DMS 273 treated with DMSO at 0.1 percent for 48 hours (cell line): ENCODE results near the gene PCMTD2.

ENCODE experiments used
- DNase-seq: peaks from one replicate; lab custom pipeline; 2025; lab: John Stamatoyannopoulos, UW

The PCMTD2 gene

DNA sequence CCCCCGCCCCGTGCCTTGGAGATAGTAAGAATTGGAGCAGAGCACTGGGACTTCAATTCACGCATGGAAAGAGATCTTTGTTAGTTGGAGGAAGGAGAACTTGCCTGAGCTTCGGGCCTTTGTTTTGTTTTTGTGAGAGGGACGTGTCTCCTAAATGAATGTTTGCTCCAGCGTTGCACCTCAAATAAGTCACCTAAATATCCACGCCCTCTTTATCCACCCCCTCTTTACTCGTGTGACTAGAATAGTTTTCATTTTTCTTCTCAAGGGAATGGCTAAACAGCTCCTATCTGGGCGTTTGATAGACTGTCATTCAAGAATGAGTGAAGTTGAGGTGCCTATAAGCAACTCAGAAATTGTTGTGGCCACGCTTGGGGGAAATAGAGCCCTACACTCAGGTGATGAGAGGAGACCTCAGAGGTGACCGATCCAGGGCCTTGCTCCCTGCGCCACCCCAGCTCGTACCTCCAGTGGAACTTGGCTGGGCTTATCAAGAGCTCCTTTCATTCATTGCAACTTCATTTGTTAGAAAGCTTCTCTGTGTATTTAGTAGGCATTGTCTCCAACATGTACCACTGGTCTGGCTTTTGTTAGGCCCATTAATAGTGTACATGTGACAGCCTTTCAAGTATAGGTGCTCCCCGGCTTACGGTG, 861 bp downstream of the PCMTD2 start:
- DNase-seq, result no peak

DNA sequence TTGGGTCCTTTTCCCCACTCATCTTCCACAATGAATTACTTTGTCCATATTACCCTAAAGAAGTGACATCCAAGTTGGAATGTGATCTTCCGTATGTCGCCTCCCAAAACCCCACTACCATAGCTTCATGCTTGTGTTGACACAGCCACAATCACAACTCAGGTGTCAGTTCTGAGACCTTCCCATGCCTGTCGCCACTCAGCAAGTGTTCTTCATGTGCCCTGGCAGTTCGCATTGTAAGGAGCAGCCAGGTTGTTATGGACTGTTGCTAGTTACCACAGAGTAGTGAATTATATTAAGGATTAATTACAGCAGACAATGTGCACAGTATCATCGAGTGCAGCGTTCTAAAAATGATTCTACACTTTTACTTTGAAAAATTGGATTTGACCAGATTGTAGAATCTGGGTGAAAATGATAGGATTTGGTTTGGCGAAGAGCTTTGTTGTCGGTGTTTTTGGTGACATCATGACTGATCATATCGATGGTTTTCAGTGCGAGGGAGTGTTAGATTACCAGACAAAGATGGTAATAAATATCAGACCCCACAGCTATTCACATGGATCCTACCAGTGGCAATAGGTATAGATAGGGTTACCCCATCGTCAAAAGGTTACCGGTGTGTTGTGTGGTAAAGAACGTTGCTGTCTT, 1.7 kb downstream of the PCMTD2 start:
- DNase-seq, result no peak

DNA sequence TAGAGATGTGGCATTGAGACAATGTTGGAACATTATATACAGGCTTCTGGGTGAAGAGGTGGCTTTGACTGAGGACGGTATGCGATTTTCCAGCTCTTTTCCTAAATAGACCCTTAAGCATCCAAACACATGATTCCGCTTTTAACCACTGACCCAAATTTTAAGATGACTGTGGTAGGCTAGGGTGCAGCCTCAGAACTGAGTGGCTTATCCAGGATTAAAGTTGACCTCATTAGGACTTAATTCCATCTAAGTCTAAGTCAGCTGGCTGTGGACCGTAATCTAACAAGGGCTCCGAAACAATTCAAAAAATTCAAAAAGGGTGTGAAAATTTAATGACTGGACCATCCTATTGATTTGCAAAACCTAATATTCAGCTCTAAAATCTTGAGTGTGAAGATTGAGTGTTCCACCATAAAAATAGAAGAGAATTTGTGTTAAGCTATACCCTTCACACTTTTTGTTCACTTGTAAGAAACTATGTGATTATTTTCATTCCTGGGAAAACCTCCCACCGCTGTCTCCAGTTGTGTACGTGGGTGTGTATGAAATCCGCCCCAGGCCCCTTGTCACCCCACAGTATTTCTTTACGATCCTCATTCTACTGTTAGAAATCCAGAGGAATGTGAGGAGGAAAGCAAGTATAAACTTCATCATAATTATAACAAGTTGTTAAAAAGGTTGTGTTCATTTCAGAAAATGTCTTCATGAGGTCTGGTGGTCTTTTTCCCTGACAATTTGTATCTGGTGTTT, 2.7 kb downstream of the PCMTD2 start:
- DNase-seq, result no peak

DNA sequence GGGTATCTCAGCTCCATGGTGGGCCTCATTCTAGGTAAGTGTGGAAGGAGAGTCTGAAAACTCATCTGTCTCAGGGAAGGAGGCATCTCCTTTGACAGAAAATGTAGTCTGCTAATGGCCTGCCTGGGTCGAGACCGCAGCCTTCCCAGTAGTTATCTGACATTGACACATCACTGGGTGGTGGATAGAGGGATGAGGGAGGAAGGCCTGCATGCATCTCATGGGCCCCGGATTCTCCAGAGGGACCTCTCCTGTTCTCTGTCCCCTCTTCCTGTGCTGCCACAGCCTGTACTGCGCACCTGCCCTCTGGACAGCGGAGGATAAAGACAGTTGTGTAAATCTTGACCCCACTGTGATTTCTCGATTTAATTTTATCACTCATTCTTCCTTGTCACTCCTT, 4.7 kb downstream of the PCMTD2 start:
- DNase-seq, result no peak

GRCh38 chr20:64261138-64261537, 5.6 kb downstream of the PCMTD2 start:
- DNase-seq, result no peak

DNA sequence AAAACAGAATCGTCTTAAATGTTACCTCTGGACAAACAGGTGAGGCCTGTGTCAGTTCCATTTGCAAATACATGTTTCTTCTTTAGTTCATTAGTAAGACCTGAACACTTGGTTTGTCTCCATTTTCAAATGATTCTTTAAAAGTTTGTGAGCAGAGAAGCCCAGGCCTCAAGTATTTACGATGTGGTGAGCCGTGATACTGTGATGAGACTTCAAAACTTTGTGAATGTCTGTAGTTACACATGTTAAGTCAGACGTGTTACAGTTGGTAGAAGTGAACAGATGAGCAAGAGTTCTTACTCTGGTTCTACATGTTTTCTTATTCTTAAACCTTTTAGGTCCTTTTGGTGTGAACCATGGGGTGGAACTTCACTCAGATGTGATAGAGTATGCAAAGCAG, 8.5 kb downstream of the PCMTD2 start:
- no peak for DNase-seq

DNA sequence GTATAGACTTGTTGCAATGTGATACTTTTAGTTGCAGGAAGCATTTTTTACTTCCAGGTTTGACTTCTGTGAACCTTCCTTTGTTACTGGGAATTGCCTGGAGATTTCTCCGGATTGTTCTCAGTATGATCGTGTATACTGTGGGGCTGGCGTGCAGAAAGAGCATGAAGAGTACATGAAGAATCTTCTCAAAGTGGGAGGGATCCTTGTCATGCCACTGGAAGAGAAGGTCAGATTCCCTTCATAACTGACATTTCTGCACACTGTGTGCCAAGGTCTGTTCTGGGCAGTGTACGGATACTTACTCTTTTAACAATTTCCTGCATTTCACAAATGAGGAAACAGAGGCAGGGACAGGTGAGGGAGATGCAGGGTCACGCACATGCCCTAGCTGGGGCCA, 9.7 kb downstream of the PCMTD2 start:
- DNase-seq, result no peak

DNA sequence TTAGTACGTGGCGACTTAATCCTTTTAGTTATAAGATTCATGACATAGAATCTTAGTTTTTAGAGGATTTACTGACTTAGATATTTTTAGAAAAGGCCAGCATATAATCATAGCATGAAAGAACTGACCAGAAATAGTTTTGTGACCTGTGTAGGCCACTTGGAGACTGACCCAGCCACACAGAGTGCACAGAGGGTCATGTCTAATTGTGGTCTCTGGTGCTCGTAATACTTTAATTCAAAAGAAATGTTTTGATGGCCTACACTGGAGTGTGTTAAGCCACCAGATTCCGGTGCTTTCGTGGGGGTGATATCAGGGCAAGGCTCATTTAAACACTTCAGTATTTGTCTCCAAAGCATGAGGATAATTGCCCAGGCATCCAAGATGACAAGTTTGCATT, 11.4 kb downstream of the PCMTD2 start:
- DNase-seq, result no peak

- DNase-seq, result no peak
Observed at GRCh38 chr20:64268174-64268573, 12.6 kb downstream of the PCMTD2 start.

DNA sequence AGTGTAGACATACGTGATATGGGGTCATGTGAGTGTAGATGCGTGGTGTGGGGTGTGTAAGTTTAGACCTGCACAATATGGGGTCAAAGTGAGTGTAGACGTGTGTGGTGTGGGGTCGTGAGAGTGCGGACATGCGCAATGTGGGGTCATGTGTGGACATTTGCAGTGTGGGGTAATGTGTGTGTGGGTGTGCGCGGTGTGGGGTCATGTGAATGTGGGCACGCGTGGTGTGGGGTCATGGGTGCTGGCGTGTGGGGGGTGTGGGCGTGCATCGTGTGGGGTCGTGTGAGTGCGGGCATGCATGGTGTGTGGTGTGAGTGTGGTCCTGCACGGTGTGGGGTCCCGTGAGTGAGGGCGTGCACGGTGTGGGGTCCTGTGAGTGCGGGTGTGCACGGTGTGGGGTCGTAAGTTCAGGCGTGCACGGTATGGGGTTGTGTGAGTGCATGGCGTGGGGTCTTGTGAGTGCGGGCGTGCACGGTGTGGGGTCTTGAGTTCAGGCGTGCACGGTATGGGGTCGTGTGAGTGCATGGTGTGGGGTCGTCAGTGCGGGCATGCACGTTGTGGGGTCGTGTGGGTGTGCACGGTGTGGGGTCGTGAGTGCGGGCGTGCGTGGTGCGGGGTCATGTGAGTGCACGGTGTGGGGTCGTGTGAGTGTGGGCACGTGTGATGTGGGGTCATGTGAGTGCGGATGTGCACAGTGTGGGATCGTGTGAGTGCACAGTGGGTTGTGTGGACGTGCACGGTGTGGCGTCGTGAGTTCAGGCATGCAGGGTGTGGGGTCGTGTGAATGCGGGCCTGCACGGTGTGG, 14.3 kb downstream of the PCMTD2 start:
- no peak for DNase-seq

DNA sequence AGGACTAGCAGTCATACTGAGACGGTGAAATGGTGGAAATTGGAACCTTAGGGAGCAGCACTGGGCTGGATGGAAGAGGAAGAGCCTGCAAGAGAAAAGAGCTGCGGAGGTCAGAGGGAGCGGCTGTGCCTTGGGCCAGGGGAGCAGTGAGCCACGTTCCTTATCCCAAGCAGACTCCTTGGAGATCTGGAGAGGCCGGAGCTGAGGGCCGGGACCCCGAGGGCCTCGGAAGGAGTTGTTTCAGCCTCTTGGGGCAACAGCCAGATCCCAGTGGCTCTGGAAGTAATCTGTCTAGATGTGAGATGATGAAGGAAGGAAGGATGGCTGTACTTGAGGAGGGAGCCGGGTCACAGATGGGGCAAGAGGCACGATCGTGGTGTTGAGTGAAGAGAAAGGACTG, 16.1 kb downstream of the PCMTD2 start:
- DNase-seq, result no peak

DNA sequence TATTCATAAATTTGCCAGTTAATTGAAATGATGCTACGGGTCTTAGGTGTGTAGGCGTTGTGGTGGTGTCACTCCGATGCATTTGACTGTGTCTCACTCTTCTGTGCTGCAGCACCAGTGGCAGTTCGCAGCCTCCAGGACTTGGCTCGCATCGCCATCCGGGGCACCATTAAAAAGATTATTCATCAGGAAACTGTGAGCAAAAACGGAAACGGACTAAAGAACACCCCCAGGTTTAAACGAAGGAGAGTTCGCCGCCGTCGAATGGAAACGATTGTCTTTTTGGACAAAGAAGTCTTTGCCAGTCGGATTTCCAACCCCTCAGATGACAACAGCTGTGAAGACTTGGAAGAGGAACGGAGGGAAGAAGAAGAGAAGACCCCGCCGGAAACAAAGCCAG, 17.6 kb downstream of the PCMTD2 start:
- no peak for DNase-seq

GRCh38 chr20:64276817-64277216, 21.3 kb downstream of the PCMTD2 start:
- no peak for DNase-seq

- DNase-seq, result no peak
Observed at GRCh38 chr20:64277571-64278316, 22.2 kb downstream of the PCMTD2 start.

GRCh38 chr20:64278317-64278681, 22.8 kb downstream of the PCMTD2 start:
- DNase-seq, result no peak

GRCh38 chr20:64279826-64280459, 24.4 kb downstream of the PCMTD2 start:
- DNase-seq, result no peak

GRCh38 chr20:64280460-64280843, 24.9 kb downstream of the PCMTD2 start:
- no peak for DNase-seq

- no peak for DNase-seq
Observed at GRCh38 chr20:64283646-64284045, 28.1 kb downstream of the PCMTD2 start.

DNA sequence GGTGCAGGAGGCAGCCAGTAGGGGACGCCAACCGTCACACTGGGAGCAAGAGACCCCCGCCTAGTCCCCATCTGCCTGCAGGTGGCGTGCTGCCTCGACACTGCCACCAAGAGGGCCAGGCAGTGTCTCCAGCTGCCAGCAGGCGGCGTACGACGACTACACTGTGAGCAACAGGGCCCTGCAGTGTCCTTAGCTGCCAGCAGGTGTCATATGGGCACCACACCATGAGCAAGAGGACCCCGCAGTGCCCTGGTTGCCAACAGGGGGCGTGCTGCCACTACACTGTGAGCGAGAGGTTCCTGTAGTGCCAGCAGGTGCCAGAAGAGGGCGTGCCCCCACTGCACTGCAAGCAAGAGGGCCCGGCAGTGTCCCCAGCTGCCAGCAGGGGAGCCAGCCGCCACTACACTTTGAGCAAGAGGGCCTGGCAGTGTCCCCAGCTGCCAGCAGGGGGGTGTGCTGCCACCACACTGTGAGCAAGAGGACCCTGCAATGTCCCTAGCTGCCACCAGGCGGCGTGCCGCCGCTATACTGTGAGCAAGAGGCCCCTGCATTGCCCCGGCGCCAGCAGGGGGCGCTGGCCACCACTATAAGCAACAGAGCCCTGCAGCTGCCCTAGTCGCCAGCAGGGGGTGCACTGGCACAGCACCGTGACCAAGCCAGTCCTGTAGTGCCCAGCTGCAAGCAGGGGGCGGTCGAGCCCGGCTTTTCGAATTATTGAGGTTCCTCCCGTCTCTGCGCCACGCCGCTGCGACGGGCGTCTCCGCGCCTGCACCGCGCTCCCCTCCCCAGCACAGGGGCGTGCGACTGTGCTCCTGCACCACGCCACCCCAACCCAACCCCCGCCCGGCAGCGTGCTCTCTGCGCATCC, 30.3 kb downstream of the PCMTD2 start:
- peak; percentile 60 for DNase-seq
